Superior temporal gyrus (tissue), 1 donor: ENCODE results near the gene ARHGAP10.

ENCODE experiments used
- DNase-seq: peaks from one replicate; pipeline ENCODE4 v3.0.0-alpha.2; 2016; ENCODE audit errors: extremely low spot score

ARHGAP10 gene

GRCh38 chr4:147769386-147769785, 37.5 kb downstream of the ARHGAP10 start:
- no peak for DNase-seq

- DNase-seq, result no peak
Measured at GRCh38 chr4:147770831-147771230, 38.9 kb downstream of the ARHGAP10 start.

- no peak for DNase-seq
Measured at GRCh38 chr4:147772056-147772455, 40.2 kb downstream of the ARHGAP10 start.

- no peak for DNase-seq
Measured at GRCh38 chr4:147772459-147772969, 40.6 kb downstream of the ARHGAP10 start.

- DNase-seq, result no peak
Measured at GRCh38 chr4:147773261-147774184, 41.6 kb downstream of the ARHGAP10 start.

- DNase-seq, result no peak
Measured at GRCh38 chr4:147776716-147777115, 44.8 kb downstream of the ARHGAP10 start.

GRCh38 chr4:147777456-147778091, 45.7 kb downstream of the ARHGAP10 start:
- no peak for DNase-seq

- no peak for DNase-seq
Measured at GRCh38 chr4:147778942-147779341, 47.1 kb downstream of the ARHGAP10 start.

GRCh38 chr4:147779451-147779850, 47.6 kb downstream of the ARHGAP10 start:
- no peak for DNase-seq

GRCh38 chr4:147780137-147780777, 48.4 kb downstream of the ARHGAP10 start:
- DNase-seq, result no peak

GRCh38 chr4:147782087-147782781, 50.3 kb downstream of the ARHGAP10 start:
- no peak for DNase-seq

GRCh38 chr4:147785129-147785528, 53.2 kb downstream of the ARHGAP10 start:
- no peak for DNase-seq

- no peak for DNase-seq
Measured at GRCh38 chr4:147786031-147786430, 54.1 kb downstream of the ARHGAP10 start.

- no peak for DNase-seq
Measured at GRCh38 chr4:147786531-147786930, 54.6 kb downstream of the ARHGAP10 start.

- peak; percentile 18 for DNase-seq
Measured at GRCh38 chr4:147787204-147787603, 55.3 kb downstream of the ARHGAP10 start.

GRCh38 chr4:147788791-147789190, 56.9 kb downstream of the ARHGAP10 start:
- DNase-seq, result no peak

- no peak for DNase-seq
Measured at GRCh38 chr4:147789596-147789995, 57.7 kb downstream of the ARHGAP10 start.

GRCh38 chr4:147790412-147790811, 58.5 kb downstream of the ARHGAP10 start:
- no peak for DNase-seq

GRCh38 chr4:147791341-147791740, 59.5 kb downstream of the ARHGAP10 start:
- no peak for DNase-seq

- no peak for DNase-seq
Measured at GRCh38 chr4:147791865-147792264, 60.0 kb downstream of the ARHGAP10 start.

GRCh38 chr4:147793569-147794313, 61.9 kb downstream of the ARHGAP10 start:
- no peak for DNase-seq
